NCI-H460 (cell line): Measurements from ENCODE around the gene C1QTNF12. TPM values are rescaled to one million over a fixed set of nuclear protein-coding genes. Genes with fewer than 3 reads are reported as not detected.

Experiments used
- DNase-seq: peaks from one replicate; pipeline ENCODE4 v3.0.0-alpha.2; 2016; ENCODE audit warnings: low read depth; ENCODE audit errors: extremely low read depth
- total RNA-seq: library from RNA; depleted of rRNA; stranded (reverse); fragments of >200 nt; shearing (Covaris generic); gene quantifications from 2 replicates; pipeline ENCODE4 v1.2.3, GENCODE V29; 2014

The C1QTNF12 gene
- total RNA-seq, 1 experiment from 2014 or later, result not detected

- DNase-seq, result no peak
Measured at GRCh38 chr1:1216770-1217620, 29.5 kb downstream of the C1QTNF12 start.

- DNase-seq, result no peak
Measured at GRCh38 chr1:1215881-1216605, 30.5 kb downstream of the C1QTNF12 start.

GRCh38 chr1:1215080-1215676 is 31.3 kb downstream of the C1QTNF12 start:
- DNase-seq, result no peak

GRCh38 chr1:1213345-1214265 is 32.9 kb downstream of the C1QTNF12 start, which contains the start of gene TNFRSF4:
Gene TNFRSF4 (minus strand): TSS chr1:1214153. CDS start chr1:1214127, 26 bp downstream.
- DNase-seq, result no peak

- DNase-seq, result no peak
Measured at GRCh38 chr1:1212780-1213344, 33.7 kb downstream of the C1QTNF12 start.

GRCh38 chr1:1211541-1212441 is 34.7 kb downstream of the C1QTNF12 start:
- no peak for DNase-seq

- DNase-seq, result no peak
Measured at GRCh38 chr1:1210726-1211540, 35.6 kb downstream of the C1QTNF12 start.

- DNase-seq, result no peak
Measured at GRCh38 chr1:1208713-1209433, 37.6 kb downstream of the C1QTNF12 start.

GRCh38 chr1:1207571-1207892 is 39.0 kb downstream of the C1QTNF12 start:
- no peak for DNase-seq

- DNase-seq, result no peak
Measured at GRCh38 chr1:1206966-1207531, 39.5 kb downstream of the C1QTNF12 start.

- no peak for DNase-seq
Measured at GRCh38 chr1:1206376-1206965, 40.1 kb downstream of the C1QTNF12 start, which contains the start of gene TNFRSF18. Gene TNFRSF18 (minus strand): TSS chr1:1206592. CDS start chr1:1206571, 21 bp downstream.

GRCh38 chr1:1205769-1206375 is 40.6 kb downstream of the C1QTNF12 start:
- DNase-seq, result no peak

- no peak for DNase-seq
Measured at GRCh38 chr1:1204998-1205768, 41.3 kb downstream of the C1QTNF12 start.

GRCh38 chr1:1204425-1204920 is 42.0 kb downstream of the C1QTNF12 start:
- no peak for DNase-seq
